Thyroid gland (tissue), 4 donors: Measurements from ENCODE around the gene RORC.
A peak's percentile ranks its signal among the peaks of the same experiment; 100 is the strongest.
"Not testable (repeated sequence)": the region's sequence is repeated elsewhere in the genome, so short reads cannot be mapped to it uniquely, and the experiment has no call there.

Source experiments
- CTCF ChIP-seq, 6 experiments: fragments of 200-600 bp in 3 of 6; fragments of 450-650 bp in 3 of 6; sonication (generic) in 3 of 6; IDR thresholded peaks; one replicate each; pipeline ENCODE4 v1.5.1; 2016 to 2019; ENCODE audit warnings: antibody characterized with exemption in 6 of 6, mild to moderate bottlenecking in 2 of 6, inconsistent platforms in 1 of 6, moderate library complexity in 1 of 6
- POLR2A ChIP-seq, 2 donors: fragments of 450-650 bp; IDR thresholded peaks; one replicate each; pipeline ENCODE4 v1.6.1; 2017; ENCODE audit warnings: antibody characterized with exemption in 2 of 2, mild to moderate bottlenecking in 2 of 2, moderate library complexity in 1 of 2

- peak in 1 of 2 donors; percentile 24 for TF ChIP-seq POLR2A (IDR thresholded peaks at IDR 0.05)
- not testable (repeated sequence) for TF ChIP-seq CTCF (IDR thresholded peaks at IDR 0.05)
These were observed 63.1 kb downstream of the RORC start for GRCh38 chr1:151768351-151769066.
